ENCODE data around the gene CXorf66. TPM values are rescaled to one million over a fixed set of nuclear protein-coding genes. Genes with fewer than 3 reads are reported as not detected.

CXorf66 gene
- total and polyA plus RNA-seq, 2 of the 13 experiments (the other 11 are each of a cell fraction or from before 2014, with no cell fraction given): not detected

DNA sequence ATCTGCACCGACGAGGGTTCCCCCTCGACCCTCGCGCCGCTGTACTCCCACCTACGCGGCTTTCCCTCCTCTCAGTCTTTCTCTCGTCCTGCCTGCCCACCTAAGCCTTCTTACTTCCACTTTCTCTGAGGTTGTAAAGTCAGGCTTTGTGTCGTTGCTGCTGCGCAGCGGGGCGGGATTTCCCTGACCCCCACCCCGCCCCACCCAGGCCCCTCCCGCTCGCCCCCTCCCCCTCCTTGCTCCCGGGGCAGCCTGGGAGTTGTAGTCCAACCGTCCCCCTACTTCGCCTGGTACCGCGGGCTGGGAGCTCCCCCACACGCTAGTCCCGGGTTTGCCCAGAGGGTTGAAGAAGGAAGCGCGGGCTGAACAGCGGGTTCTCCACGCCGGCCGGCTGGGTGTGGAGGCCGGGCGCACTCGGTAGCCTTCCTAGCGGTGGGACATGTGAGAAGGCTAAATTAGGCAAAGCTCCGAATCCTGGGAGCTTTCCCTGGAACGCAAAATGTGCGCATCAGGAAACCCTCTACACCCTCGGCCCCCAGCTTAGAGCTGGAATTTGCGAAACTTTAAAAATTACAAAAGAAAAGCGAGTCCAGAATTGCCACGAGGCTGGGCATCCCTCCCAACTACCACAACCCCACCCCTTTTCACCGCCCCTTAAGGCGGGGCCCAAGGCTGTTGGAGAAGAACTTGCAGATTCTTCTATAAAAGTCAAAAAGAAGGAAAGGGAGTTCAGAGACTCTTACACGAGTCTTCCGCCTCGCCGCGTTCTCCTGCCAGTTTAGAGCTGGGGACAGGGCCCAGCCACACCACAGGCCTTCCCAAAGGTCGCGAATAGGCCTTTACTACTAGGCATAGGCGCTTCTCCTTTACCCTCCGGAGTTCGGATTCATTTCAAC, 32.2 kb downstream of the CXorf66 start, which contains the start of gene ATP11C (continued):
- TF ChIP-seq JDP2 (CRISPR knock-in tag; IDR thresholded peaks at IDR 0.05; ENCODE audit: borderline replicate concordance): no peak
- no peak for TF ChIP-seq HOXD1 (CRISPR knock-in tag; IDR thresholded peaks at IDR 0.05)
- TF ChIP-seq YY1 (IDR thresholded peaks at IDR 0.05; ENCODE audit: insufficient read depth, insufficient replicate concordance, low read depth, low read length): no peak
- TF ChIP-seq DPF2 (CRISPR knock-in tag; IDR thresholded peaks at IDR 0.05; ENCODE audit: borderline replicate concordance, low read depth): no peak
- TF ChIP-seq, protein P1, sequence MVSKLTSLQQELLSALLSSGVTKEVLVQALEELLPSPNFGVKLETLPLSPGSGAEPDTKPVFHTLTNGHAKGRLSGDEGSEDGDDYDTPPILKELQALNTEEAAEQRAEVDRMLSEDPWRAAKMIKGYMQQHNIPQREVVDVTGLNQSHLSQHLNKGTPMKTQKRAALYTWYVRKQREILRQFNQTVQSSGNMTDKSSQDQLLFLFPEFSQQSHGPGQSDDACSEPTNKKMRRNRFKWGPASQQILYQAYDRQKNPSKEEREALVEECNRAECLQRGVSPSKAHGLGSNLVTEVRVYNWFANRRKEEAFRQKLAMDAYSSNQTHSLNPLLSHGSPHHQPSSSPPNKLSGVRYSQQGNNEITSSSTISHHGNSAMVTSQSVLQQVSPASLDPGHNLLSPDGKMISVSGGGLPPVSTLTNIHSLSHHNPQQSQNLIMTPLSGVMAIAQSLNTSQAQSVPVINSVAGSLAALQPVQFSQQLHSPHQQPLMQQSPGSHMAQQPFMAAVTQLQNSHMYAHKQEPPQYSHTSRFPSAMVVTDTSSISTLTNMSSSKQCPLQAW (CRISPR knock-in tag; IDR thresholded peaks at IDR 0.05): no peak
- no peak for TF ChIP-seq TRIM24 (CRISPR knock-in tag; IDR thresholded peaks at IDR 0.05)
- TF ChIP-seq, protein P2, sequence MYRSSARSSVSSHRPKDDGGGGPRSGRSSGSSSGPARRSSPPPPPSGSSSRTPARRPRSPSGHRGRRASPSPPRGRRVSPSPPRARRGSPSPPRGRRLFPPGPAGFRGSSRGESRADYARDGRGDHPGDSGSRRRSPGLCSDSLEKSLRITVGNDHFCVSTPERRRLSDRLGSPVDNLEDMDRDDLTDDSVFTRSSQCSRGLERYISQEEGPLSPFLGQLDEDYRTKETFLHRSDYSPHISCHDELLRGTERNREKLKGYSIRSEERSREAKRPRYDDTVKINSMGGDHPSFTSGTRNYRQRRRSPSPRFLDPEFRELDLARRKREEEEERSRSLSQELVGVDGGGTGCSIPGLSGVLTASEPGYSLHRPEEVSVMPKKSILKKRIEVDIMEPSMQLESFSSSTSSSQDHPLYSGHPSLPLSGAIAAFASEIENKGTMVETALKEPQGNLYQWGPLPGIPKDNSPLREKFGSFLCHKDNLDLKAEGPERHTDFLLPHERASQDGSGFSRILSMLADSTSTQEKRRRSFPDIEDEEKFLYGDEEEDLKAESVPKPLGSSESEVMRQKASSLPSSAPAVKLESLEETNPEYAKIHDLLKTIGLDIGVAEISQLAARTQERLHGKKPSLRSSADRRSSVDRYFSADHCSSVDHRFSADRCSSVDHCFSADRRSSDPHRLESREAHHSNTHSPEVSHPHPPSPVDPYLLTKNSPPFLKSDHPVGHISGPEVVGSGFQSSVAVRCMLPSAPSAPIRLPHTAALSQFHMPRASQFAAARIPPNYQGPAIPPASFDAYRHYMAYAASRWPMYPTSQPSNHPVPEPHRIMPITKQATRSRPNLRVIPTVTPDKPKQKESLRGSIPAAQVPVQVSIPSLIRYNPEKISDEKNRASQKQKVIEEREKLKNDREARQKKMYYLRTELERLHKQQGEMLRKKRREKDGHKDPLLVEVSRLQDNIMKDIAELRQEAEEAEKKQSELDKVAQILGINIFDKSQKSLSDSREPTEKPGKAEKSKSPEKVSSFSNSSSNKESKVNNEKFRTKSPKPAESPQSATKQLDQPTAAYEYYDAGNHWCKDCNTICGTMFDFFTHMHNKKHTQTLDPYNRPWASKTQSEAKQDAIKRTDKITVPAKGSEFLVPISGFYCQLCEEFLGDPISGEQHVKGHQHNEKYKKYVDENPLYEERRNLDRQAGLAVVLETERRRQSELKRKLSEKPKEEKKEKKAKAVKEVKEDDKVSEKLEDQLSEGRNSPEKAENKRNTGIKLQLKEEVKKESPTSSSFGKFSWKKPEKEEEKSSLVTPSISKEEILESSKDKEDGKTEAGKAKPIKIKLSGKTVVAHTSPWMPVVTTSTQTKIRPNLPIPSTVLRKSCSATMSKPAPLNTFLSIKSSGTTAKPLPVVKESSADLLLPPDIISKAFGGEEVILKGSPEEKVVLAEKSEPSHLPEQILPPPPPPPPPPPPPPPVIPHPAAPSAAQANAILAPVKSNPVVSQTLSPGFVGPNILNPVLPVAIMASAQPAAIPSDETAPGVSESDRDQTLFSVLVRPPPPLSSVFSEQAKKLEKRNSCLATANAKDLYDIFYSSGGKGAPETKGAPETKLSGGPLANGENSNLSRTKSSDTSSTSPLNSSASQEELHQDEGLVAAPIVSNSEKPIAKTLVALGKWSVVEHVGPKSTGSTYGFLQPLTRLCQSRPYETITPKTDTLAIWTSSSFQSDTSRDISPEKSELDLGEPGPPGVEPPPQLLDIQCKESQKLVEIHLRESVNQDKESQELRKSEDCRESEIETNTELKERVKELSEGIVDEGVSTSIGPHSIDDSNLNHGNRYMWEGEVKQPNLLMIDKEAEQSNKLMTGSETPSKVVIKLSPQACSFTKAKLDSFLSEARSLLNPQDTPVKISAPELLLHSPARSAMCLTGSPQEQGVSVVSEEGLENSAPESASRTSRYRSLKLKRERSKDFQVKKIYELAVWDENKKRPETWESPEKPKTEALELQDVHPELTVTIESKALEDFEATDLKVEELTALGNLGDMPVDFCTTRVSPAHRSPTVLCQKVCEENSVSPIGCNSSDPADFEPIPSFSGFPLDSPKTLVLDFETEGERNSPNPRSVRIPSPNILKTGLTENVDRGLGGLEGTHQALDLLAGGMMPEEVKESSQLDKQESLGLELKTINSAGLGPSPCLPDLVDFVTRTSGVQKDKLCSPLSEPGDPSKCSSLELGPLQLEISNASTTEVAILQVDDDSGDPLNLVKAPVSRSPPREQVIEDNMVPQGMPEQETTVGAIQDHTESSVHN (CRISPR knock-in tag; IDR thresholded peaks at IDR 0.05): no peak
- no peak; the same call in none of the 2 replicates for TF ChIP-seq SAP130 (CRISPR knock-in tag; IDR thresholded peaks at IDR 0.05; ENCODE audit: low read depth)
- TF ChIP-seq IRX3 (CRISPR knock-in tag; IDR thresholded peaks at IDR 0.05; ENCODE audit: borderline replicate concordance, low read depth): no peak
- TF ChIP-seq ZNF652 (CRISPR knock-in tag; IDR thresholded peaks at IDR 0.05; ENCODE audit: borderline replicate concordance, low read depth): no peak
- no peak for TF ChIP-seq HNRNPLL (IDR thresholded peaks at IDR 0.05; ENCODE audit: low read depth, low read length, poor library complexity, severe bottlenecking)
- no peak for TF ChIP-seq ZNF530 (CRISPR knock-in tag; IDR thresholded peaks at IDR 0.05; ENCODE audit: low read depth)
- no peak for TF ChIP-seq ZNF549 (CRISPR knock-in tag; IDR thresholded peaks at IDR 0.05)
- TF ChIP-seq ZSCAN30 (CRISPR knock-in tag; IDR thresholded peaks at IDR 0.05): no peak
- no peak for TF ChIP-seq ZNF660 (CRISPR knock-in tag; IDR thresholded peaks at IDR 0.05; ENCODE audit: borderline replicate concordance, low read depth)
- TF ChIP-seq, protein P3, sequence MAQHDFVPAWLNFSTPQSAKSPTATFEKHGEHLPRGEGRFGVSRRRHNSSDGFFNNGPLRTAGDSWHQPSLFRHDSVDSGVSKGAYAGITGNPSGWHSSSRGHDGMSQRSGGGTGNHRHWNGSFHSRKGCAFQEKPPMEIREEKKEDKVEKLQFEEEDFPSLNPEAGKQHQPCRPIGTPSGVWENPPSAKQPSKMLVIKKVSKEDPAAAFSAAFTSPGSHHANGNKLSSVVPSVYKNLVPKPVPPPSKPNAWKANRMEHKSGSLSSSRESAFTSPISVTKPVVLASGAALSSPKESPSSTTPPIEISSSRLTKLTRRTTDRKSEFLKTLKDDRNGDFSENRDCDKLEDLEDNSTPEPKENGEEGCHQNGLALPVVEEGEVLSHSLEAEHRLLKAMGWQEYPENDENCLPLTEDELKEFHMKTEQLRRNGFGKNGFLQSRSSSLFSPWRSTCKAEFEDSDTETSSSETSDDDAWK (CRISPR knock-in tag; IDR thresholded peaks at IDR 0.05): no peak
- TF ChIP-seq ONECUT2 (CRISPR knock-in tag; IDR thresholded peaks at IDR 0.05): no peak
- TF ChIP-seq ZNF777 (CRISPR knock-in tag; IDR thresholded peaks at IDR 0.05): no peak
